Skeletal muscle tissue (tissue), 4 donors: ENCODE data around the gene STARD5. TPM values are rescaled to one million over a fixed set of nuclear protein-coding genes. Genes with fewer than 3 reads are reported as not detected.

Experiments used
- H3K27ac ChIP-seq: one replicate; pipeline ENCODE4 v1.7.0; 2013; ENCODE audit warnings: mild to moderate bottlenecking, low read depth, low read length, inconsistent platforms
- H3K27me3 ChIP-seq, 3 donors: one replicate each; pipeline ENCODE4 v1.7.0; 2013; ENCODE audit warnings: low read length in 3 of 3; ENCODE audit not compliant: control insufficient read depth in 3 of 3, insufficient read depth in 3 of 3
- H3K36me3 ChIP-seq, 3 donors: one replicate each; pipeline ENCODE4 v1.7.0; 2013; ENCODE audit warnings: low read length in 3 of 3; ENCODE audit not compliant: control insufficient read depth in 3 of 3, insufficient read depth in 3 of 3
- H3K4me1 ChIP-seq, 3 donors: one replicate each; pipeline ENCODE4 v1.7.0; 2013; ENCODE audit warnings: low read length in 3 of 3, mild to moderate bottlenecking in 3 of 3; ENCODE audit not compliant: control insufficient read depth in 3 of 3, insufficient read depth in 3 of 3
- H3K4me3 ChIP-seq, 3 donors: one replicate each; pipeline ENCODE4 v1.7.0; 2013; ENCODE audit warnings: low read length in 3 of 3
- H3K9ac ChIP-seq, 3 donors: one replicate each; pipeline ENCODE4 v1.7.0; 2013; ENCODE audit warnings: low read length in 3 of 3, mild to moderate bottlenecking in 3 of 3, moderate library complexity in 2 of 3, low read depth in 1 of 3
- H3K9me3 ChIP-seq, 3 donors: one replicate each; pipeline ENCODE4 v1.7.0; 2013; ENCODE audit warnings: low read length in 3 of 3; ENCODE audit not compliant: control insufficient read depth in 3 of 3
- total RNA-seq: library from RNA; depleted of rRNA; stranded (reverse); fragments of >200 nt; gene quantifications from one replicate; pipeline ENCODE4 v1.2.3, GENCODE V29; 2014
- donor health status: Osteomylitis.

Gene STARD5
- total RNA-seq, 1 donor from 2014 or later, result 2.1 TPM

GRCh38 chr15:81297147-81297572 lies 26.8 kb downstream of the STARD5 start:
- H3K27ac ChIP-seq, result peak overlapping the region; percentile 61

DNA sequence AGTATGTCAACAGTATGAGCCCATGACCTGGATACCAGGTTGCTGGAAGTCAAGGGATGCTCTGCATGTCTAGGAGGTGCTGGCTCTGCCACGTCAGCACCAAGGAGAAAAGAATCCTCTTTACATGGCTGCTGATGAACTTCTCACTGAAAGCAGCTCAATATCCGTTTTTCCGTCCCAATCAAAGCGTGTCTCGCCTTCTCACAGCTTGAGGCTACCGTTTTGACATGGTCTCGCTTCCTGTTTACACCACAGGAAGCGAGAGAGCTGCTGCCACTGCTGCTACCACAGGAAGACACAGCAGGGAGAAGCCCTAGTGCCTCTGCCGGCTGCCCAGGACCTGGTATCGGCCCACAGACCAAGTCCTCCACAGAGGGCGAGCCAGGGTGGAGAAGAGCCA lies 27.3 kb downstream of the STARD5 start:
- Histone ChIP-seq H3K27me3 (peaks cover 0 to 7% (median 4%) of the 10 kb centered on the region in 3 donors), H3K36me3 (peaks cover 0 to 10% (median 2%) of the 10 kb centered on the region in 3 donors), H3K9me3 (no peaks in the 10 kb centered on the region), H3K4me3 (peak overlapping the region; percentile 48 to 55 (median 52)), H3K4me1 (peaks cover 15 to 28% (median 21%) of the 10 kb centered on the region in 3 donors), H3K27ac (peak overlapping the region; percentile 61), H3K9ac (peak overlapping the region in 2 of 3 donors; percentile 20 to 57)

More at GRCh38 chr15:81297147-81297572, 26.8 kb downstream of the STARD5 start:
- Histone ChIP-seq H3K4me1 (peaks cover 16 to 28% (median 23%) of the 10 kb centered on the region in 3 donors), H3K36me3 (peaks cover 0 to 12% (median 2%) of the 10 kb centered on the region in 3 donors), H3K9ac (peak overlapping the region in 2 of 3 donors; percentile 20 to 57), H3K27me3 (peaks cover 0 to 8% (median 4%) of the 10 kb centered on the region in 3 donors), H3K4me3 (peak overlapping the region; percentile 48 to 55 (median 52)), H3K9me3 (no peaks in the 10 kb centered on the region)

- Histone ChIP-seq H3K27ac (peak overlapping the region; percentile 42), H3K9ac (no peak overlapping the region), H3K9me3 (no peaks in the 10 kb centered on the region), H3K36me3 (peaks cover 0 to 5% (median 2%) of the 10 kb centered on the region in 3 donors), H3K27me3 (peaks cover 0 to 7% (median 4%) of the 10 kb centered on the region in 3 donors), H3K4me3 (no peak overlapping the region), H3K4me1 (peaks cover 15 to 28% (median 21%) of the 10 kb centered on the region in 3 donors)
Measured at GRCh38 chr15:81296186-81296585, 27.8 kb downstream of the STARD5 start.

GRCh38 chr15:81295486-81296121 lies 28.3 kb downstream of the STARD5 start:
- H3K27ac ChIP-seq, result no peak overlapping the region
- H3K4me3 ChIP-seq, result no peak overlapping the region
- H3K4me1 ChIP-seq, result peaks cover 15 to 28% (median 21%) of the 10 kb centered on the region in 3 donors
- no peaks in the 10 kb centered on the region for H3K9me3 ChIP-seq
- peaks cover 0 to 2% (median 1%) of the 10 kb centered on the region in 3 donors for H3K36me3 ChIP-seq
- H3K27me3 ChIP-seq, result peaks cover 0 to 7% (median 4%) of the 10 kb centered on the region in 3 donors
- H3K9ac ChIP-seq, result no peak overlapping the region

GRCh38 chr15:81294516-81294880 lies 29.4 kb downstream of the STARD5 start:
- Histone ChIP-seq H3K27me3 (peaks cover 0 to 7% (median 3%) of the 10 kb centered on the region in 3 donors), H3K36me3 (peaks cover 0 to 2% (median 0%) of the 10 kb centered on the region in 3 donors), H3K9me3 (no peaks in the 10 kb centered on the region), H3K9ac (no peak overlapping the region), H3K4me1 (peaks cover 15 to 28% (median 21%) of the 10 kb centered on the region in 3 donors), H3K4me3 (no peak overlapping the region), H3K27ac (peak overlapping the region; percentile 36)

- no peaks in the 10 kb centered on the region for H3K9me3 ChIP-seq
- peak overlapping the region; percentile 36 for H3K27ac ChIP-seq
- peaks cover 15 to 28% (median 21%) of the 10 kb centered on the region in 3 donors for H3K4me1 ChIP-seq
- no peak overlapping the region for H3K4me3 ChIP-seq
- no peak overlapping the region for H3K9ac ChIP-seq
- peaks cover 0 to 2% (median 0%) of the 10 kb centered on the region in 3 donors for H3K36me3 ChIP-seq
- peaks cover 0 to 7% (median 3%) of the 10 kb centered on the region in 3 donors for H3K27me3 ChIP-seq
Measured at GRCh38 chr15:81293728-81294515, 30.0 kb downstream of the STARD5 start.

DNA sequence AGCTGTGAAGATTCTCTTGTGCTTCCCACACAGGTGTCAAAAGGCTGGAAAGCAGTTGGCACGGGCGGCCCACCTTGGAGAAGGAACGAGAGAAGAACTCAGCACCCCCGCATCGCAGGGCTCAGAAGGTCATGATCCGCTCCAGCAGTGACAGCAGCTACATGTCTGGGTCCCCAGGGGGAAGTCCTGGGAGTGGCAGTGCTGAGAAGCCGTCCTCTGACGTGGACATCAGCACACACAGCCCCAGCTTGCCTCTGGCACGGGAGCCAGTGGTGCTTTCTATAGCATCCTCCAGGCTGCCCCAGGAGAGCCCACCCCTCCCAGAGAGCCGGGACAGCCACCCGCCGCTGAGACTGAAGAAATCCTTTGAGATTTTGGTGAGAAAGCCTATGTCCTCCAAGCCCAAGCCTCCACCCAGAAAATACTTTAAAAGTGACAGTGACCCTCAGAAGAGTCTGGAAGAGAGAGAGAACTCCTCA lies 31.4 kb downstream of the STARD5 start:
- Histone ChIP-seq H3K9ac (no peak overlapping the region), H3K36me3 (no peaks in the 10 kb centered on the region), H3K27me3 (peaks cover 0 to 7% (median 3%) of the 10 kb centered on the region in 3 donors), H3K4me3 (no peak overlapping the region), H3K9me3 (no peaks in the 10 kb centered on the region), H3K4me1 (peaks cover 15 to 26% (median 17%) of the 10 kb centered on the region in 3 donors), H3K27ac (no peak overlapping the region)

GRCh38 chr15:81291916-81292522 lies 31.9 kb downstream of the STARD5 start:
- Histone ChIP-seq H3K4me1 (peaks cover 12 to 25% (median 15%) of the 10 kb centered on the region in 3 donors), H3K9me3 (no peaks in the 10 kb centered on the region), H3K4me3 (no peak overlapping the region), H3K27me3 (peaks cover 0 to 7% (median 3%) of the 10 kb centered on the region in 3 donors), H3K9ac (no peak overlapping the region), H3K36me3 (no peaks in the 10 kb centered on the region), H3K27ac (no peak overlapping the region)

- H3K4me1 ChIP-seq, result peaks cover 3 to 11% (median 8%) of the 10 kb centered on the region in 3 donors
Measured at GRCh38 chr15:81289910-81290309, 34.0 kb downstream of the STARD5 start.

More at GRCh38 chr15:81289910-81290309, 34.0 kb downstream of the STARD5 start:
- Histone ChIP-seq H3K4me3 (no peak overlapping the region), H3K36me3 (no peaks in the 10 kb centered on the region), H3K27ac (no peak overlapping the region), H3K9ac (no peak overlapping the region), H3K27me3 (peaks cover 0 to 4% (median 0%) of the 10 kb centered on the region in 3 donors), H3K9me3 (no peaks in the 10 kb centered on the region)
